Effector memory CD8-positive, alpha-beta T cell (primary cell): Measurements from ENCODE around the gene BTN3A1.

Experiments
- ATAC-seq: fragments of 150-1000 bp; cut with Tn5 transposase; replicated peaks from 2 replicates; pipeline ENCODE4 v1.10.0; 2021; ENCODE audit warnings: mild to moderate bottlenecking, moderate library complexity
- DNase-seq, 3 experiments: peaks; one replicate each; pipeline ENCODE4 v3.0.0; 2021
- H3K27ac Mint-ChIP-seq, 2 donors: one replicate each; pipeline ENCODE4 v1.8.0; 2022; ENCODE audit warnings: mild to moderate bottlenecking in 2 of 2, mixed read lengths in 2 of 2, moderate library complexity in 2 of 2
- H3K27me3 Mint-ChIP-seq, 2 donors: one replicate each; pipeline ENCODE4 v1.8.0; 2022; ENCODE audit warnings: mixed read lengths in 2 of 2
- H3K36me3 Mint-ChIP-seq: one replicate; pipeline ENCODE4 v1.8.0; 2022; ENCODE audit warnings: mild to moderate bottlenecking, moderate library complexity, mixed read lengths; ENCODE audit not compliant: insufficient read depth
- H3K4me1 Mint-ChIP-seq, 2 donors: one replicate each; pipeline ENCODE4 v1.8.0; 2022; ENCODE audit warnings: low read depth in 2 of 2, mixed read lengths in 2 of 2
- H3K4me3 Mint-ChIP-seq, 2 donors: one replicate each; pipeline ENCODE4 v1.8.0; 2022; ENCODE audit warnings: mild to moderate bottlenecking in 2 of 2, mixed read lengths in 2 of 2, moderate library complexity in 2 of 2
- H3K9me3 Mint-ChIP-seq, 2 donors: one replicate each; pipeline ENCODE4 v1.8.0; 2022; ENCODE audit warnings: mixed read lengths in 2 of 2

BTN3A1 gene

DNA sequence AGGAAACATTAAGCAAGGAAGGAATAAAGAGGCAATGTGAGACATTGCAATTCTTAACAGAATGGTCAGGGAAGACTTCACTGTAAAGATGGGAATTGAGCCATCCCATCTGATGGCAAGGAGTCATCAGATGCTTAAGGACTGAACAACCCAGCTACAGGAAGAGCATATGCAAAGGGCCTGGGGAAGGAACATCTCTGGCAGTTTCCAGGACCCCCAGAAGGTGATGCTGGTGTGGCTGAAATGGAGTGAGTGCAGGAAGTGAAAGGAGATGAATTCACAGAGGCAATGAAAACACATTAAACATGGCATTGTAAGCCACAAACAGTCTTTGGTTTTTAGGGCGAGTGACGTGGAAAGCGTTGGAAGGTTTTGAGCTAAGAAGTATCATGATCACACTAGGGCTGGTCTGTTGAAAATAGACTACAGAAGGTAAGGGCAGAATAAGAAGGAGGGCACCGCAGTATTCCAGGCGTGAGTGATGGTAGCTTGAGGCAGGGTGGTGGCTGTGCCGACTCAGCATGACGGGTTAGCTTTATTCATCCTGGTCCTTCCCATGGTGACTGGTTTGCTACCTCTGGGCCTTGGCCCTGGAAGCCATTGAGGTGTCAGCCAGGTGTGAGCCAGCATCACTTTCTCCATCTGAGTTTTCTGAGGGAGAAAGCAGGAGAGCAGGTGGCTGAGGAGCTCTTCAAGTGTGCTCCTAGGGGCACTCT lies 62.5 kb downstream of the BTN3A1 start:
- no peak overlapping the region for H3K4me3 Mint-ChIP-seq

More for the DNA sequence above, 62.5 kb downstream of the BTN3A1 start:
- no peak for ATAC-seq
- Mint-ChIP-seq H3K4me1 (peaks cover 42 to 53% of the 10 kb centered on the region in 2 donors), H3K36me3 (peaks cover 79% of the 10 kb centered on the region), H3K9me3 (no peaks in the 10 kb centered on the region), H3K27me3 (no peaks in the 10 kb centered on the region), H3K27ac (peak overlapping the region; percentile 49 to 76)
- DNase-seq = no peak
